ENCODE measurements around the gene NEURL1B.
A peak's percentile ranks its signal among the peaks of the same experiment; 100 is the strongest.

NEURL1B gene

DNA sequence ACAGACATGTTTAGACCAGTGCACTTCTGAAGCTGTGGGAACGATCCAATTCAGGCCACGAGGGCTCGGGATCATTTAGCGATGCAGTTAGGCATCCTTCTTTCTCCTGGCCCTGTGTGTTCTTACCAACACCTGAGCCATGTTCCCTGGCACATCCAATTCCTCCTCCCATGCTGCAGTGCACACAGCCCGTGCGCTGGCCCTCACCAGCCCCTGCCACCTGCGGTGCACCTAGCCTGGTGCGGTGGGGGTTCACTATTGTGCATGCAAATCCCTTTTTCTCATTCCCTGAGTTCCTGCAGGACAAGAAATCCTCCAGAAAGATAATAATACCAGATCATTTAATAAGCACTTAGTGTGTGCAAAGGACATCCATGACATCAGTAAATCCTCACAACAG, 53.5 kb downstream of the NEURL1B start:
- TF ChIP-seq, protein P1, sequence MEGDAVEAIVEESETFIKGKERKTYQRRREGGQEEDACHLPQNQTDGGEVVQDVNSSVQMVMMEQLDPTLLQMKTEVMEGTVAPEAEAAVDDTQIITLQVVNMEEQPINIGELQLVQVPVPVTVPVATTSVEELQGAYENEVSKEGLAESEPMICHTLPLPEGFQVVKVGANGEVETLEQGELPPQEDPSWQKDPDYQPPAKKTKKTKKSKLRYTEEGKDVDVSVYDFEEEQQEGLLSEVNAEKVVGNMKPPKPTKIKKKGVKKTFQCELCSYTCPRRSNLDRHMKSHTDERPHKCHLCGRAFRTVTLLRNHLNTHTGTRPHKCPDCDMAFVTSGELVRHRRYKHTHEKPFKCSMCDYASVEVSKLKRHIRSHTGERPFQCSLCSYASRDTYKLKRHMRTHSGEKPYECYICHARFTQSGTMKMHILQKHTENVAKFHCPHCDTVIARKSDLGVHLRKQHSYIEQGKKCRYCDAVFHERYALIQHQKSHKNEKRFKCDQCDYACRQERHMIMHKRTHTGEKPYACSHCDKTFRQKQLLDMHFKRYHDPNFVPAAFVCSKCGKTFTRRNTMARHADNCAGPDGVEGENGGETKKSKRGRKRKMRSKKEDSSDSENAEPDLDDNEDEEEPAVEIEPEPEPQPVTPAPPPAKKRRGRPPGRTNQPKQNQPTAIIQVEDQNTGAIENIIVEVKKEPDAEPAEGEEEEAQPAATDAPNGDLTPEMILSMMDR (conservative IDR thresholded peaks at IDR 0.05) = no peak
- no peak overlapping the region for H3K27ac ChIP-seq

DNA sequence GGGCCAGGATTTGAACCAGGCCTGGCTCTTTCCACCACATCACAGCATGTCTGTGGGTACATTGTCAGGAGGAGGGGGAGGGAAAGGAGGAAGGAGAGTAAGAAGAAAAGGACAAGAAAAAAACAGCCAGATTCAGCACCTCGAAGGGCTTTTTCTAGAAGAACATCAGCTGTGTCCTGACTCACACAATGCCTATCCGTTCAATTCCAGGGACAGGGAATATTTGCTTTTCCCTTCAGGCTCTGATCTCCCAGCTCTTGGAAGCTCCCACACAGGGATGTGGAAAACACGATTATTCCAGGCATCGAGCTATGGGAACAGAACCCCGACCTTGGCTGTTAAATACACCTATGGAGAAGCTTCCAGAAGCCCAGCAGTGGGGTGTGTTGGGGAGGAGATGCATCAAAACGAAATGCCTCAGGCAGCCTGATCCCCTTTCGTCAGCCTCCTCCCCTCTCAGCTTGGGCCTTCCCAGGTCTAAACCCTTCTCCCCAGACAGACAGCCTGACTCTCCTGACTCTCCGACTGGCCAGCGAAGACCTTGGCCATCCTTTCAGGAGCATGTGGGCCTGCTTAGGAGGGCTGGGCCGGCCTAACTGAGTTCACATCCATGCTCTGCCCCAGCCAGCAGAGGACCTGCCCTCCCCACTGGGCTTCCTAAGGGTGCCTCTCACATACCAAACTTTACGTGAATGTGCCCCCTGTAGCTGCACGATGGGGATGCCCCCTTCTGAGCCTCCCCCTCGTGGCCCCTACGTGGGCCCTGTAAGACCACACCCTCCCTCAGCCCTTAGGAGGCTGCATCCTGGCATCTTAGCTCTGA, 54.4 kb downstream of the NEURL1B start:
- TF ChIP-seq, protein P1 (conservative IDR thresholded peaks at IDR 0.05) = no peak
- no peak overlapping the region for H3K27ac ChIP-seq

DNA sequence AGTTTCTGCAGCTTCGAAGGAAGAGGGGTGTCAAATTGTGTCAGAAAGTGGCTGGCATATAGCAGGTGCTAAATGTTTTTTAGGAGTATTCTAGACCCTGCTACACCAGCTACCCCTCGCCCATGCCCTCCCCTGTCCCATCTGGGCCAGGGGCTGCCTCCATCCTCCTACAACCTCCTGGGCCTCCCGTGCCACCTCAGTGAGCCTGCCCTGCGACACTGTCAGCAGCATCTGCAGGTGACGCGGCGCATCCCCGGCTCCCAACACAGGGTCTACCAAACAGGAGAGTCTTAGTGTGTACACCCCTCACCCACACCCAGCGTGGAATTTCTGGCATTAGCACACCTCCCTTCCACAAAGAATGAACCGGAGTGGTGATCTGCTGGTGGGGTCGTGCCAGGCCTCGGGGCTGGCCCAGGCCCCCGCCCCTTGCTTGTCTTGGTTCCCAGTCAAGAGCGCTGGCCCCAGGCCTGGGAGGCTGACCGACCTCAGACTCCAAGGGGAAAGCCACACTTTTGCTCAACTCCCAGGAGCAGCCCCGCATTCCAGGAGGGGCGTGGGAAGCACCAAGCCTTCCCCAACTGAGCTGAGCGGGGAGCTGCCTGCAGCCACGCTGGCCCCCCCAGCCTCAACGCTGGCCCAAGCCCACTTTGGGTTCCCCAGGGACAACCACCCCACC, 55.2 kb downstream of the NEURL1B start:
- H3K27ac ChIP-seq = no peak overlapping the region
- TF ChIP-seq, protein P1 (conservative IDR thresholded peaks at IDR 0.05) = no peak

DNA sequence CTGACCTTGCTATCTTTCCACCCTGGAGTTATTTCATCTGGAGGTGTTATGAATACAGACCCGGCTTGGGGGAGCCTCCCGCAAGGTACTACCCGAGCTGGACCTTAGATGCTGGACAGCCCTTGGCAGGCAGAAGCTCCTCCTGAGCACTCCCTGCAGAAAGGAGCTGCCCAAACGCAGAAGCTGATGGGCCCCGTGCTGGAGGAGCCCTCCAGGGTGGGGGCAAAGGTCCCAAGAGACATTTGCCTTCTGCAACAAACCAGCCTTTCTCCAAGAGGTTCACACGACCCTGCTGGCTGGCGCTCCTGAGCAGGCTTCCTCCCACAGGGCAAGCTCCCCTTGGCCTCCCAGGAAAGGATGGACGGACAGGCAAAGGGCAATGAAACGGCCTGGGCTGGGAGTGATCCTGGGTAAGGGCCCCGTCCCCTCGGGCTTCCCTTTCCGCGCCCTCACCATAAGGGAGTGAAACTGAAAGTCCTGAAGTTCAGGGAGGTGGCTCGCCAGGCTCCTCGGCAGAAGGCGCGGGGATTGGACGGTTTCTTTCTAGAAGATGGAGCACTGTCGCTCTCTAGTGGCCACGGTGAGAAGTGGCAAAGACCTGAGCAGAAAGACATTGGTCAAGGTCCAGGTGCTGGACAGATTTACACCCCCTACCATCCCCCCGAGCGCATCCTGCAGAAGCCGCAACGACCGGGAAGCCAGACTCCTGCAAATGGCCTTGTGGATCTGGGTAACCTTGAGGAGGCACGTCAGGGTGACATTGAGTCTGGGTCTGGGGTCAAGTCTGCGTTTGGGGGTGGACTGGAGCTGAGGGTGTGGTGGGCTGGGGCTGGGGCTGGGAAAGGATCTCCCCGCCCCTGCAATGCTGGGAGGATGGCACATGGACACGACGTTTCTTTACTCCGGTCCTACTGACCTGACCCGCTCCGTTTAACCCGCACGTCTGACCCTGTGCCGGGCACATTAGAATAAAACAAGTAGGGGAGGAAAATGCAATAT, 56.4 kb downstream of the NEURL1B start:
- TF ChIP-seq, protein P1 (conservative IDR thresholded peaks at IDR 0.05) = peak; percentile 82

DNA sequence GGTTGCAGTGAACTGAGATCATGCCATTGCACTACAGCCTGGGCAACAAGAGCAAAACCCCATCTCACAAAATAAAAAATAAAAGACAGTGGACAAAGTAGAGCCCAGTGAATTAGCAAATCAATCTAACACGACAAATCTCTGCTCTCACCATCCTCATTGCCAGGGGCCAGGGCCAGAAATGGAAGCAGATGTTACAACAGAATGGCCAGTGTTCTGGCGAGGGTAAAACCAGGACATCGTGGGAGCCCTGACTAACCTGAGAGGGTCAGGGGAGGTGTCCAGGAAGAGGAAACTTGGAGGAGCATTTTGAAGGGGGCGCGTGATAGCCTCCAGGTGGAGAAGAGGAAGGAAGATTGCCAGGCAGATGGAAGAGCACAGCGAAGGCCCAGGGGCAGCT, 58.4 kb downstream of the NEURL1B start:
- TF ChIP-seq, protein P1 (conservative IDR thresholded peaks at IDR 0.05) = no peak
- H3K27ac ChIP-seq = no peak overlapping the region

More for the DNA sequence above, 56.4 kb downstream of the NEURL1B start:
- H3K27ac ChIP-seq = peak overlapping the region; percentile 55; the same call in 1 of the 2 replicates

DNA sequence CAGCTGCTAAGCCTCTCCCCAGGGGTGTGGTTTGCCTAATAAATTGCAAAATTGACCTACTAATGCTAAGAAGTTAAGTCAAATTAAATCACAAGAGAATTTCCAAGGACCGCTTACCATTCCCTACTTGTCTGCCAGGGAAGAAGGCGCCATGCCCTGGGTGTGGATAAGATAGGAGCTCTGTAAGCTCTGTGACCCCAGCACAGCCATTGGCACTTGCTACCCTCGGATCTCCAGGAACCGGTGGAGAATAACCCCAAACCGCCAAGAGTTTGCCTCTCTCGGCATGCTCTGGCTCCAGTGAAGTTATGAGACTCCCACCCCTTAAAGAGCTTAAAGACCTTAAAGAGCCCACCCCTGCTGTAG, 58.9 kb downstream of the NEURL1B start:
- TF ChIP-seq, protein P1 (conservative IDR thresholded peaks at IDR 0.05) = no peak
- H3K27ac ChIP-seq = no peak overlapping the region

All from VCaP (cell line).